Measurements from ENCODE around the gene OTUD3.
"Not testable (repeated sequence)": the region's sequence is repeated elsewhere in the genome, so short reads cannot be mapped to it uniquely, and the experiment has no call there.

OTUD3 gene

DNA sequence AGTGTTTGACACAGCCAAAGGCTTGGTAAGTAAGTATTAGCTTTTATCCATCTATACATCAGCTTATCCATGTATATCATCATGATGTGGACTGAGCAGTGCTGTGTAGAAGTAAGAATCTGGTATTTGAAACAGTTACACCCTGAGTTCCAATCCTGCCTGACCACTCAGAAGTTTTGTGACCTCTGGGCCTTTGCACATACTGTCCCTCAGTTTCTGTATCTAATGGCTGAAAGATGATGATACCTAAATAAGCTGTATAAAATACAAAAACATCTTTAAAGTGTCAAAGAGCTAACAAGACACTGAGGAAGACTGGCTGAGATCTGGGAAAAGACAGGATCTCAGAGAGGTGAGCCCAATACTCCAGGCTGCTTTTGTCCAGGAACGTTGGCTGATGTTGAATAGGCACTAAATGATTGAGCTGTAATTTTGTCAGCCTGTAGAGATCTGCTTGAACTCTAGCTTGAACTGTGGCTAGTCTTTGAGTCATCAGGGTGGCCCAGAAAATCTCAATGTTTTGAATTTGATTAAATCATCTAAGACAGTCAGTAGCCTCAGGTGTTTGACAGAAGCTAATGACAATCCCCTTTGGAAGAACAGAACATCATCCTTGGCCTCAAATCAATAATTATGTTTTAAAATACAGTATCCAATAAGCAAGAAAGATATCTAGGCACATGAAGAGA lies 20.2 kb upstream of the OTUD3 start:
- TF ChIP-seq, protein P1, sequence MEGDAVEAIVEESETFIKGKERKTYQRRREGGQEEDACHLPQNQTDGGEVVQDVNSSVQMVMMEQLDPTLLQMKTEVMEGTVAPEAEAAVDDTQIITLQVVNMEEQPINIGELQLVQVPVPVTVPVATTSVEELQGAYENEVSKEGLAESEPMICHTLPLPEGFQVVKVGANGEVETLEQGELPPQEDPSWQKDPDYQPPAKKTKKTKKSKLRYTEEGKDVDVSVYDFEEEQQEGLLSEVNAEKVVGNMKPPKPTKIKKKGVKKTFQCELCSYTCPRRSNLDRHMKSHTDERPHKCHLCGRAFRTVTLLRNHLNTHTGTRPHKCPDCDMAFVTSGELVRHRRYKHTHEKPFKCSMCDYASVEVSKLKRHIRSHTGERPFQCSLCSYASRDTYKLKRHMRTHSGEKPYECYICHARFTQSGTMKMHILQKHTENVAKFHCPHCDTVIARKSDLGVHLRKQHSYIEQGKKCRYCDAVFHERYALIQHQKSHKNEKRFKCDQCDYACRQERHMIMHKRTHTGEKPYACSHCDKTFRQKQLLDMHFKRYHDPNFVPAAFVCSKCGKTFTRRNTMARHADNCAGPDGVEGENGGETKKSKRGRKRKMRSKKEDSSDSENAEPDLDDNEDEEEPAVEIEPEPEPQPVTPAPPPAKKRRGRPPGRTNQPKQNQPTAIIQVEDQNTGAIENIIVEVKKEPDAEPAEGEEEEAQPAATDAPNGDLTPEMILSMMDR (conservative IDR thresholded peaks at IDR 0.05), result no peak
- H3K27ac ChIP-seq, result no peak overlapping the region

- TF ChIP-seq, protein P1 (conservative IDR thresholded peaks at IDR 0.05), result no peak
These were observed 19.3 kb upstream of the OTUD3 start for GRCh38 chr1:19862944-19863343.

DNA sequence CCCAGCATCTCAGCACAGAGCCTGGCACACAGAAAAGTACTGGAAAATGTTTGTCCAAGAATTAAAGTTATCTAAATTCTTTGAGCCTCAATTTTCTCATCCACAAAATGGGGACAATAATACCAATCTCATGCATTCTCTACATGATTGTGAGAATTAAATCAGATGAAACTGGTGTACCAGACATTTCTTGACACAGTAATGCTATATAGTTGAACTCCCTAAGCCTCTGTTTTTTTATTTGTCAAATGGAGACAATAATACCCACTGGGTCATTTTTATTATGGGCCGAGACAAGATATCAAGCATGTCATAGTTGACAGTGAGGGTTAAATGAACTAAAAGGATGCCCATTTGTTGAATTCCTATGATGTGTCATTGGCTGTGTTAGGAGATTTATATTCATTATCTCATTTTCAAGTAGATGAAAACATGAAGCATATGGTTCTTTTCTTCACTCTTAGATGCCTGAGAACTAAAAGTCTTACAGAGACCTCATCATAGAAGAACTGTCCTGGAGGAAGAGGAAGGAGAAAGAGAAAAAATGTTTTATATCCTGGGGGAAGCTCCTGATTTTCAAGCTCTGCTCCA lies 17.5 kb upstream of the OTUD3 start:
- H3K27ac ChIP-seq, result no peak overlapping the region

More at GRCh38 chr1:19862944-19863343, 19.3 kb upstream of the OTUD3 start:
- no peak overlapping the region for H3K27ac ChIP-seq

GRCh38 chr1:19866029-19866428 lies 16.2 kb upstream of the OTUD3 start:
- H3K27ac ChIP-seq, result no peak overlapping the region
- TF ChIP-seq, protein P1 (conservative IDR thresholded peaks at IDR 0.05), result no peak

More for the DNA sequence above, 17.5 kb upstream of the OTUD3 start:
- TF ChIP-seq, protein P1 (conservative IDR thresholded peaks at IDR 0.05), result no peak

GRCh38 chr1:19866758-19867157 lies 15.4 kb upstream of the OTUD3 start:
- no peak overlapping the region for H3K27ac ChIP-seq
- TF ChIP-seq, protein P1 (conservative IDR thresholded peaks at IDR 0.05), result no peak

- not testable (repeated sequence) for H3K27ac ChIP-seq
These were observed 13.6 kb upstream of the OTUD3 start for GRCh38 chr1:19868575-19868974.

GRCh38 chr1:19869453-19869852 lies 12.7 kb upstream of the OTUD3 start:
- not testable (repeated sequence) for H3K27ac ChIP-seq

GRCh38 chr1:19869929-19870328 lies 12.3 kb upstream of the OTUD3 start:
- TF ChIP-seq, protein P1 (conservative IDR thresholded peaks at IDR 0.05), result no peak
- no peak overlapping the region for H3K27ac ChIP-seq
